GM21381 (cell line): ENCODE measurements around the gene FOCAD.

Source experiments
- ATAC-seq: cut with Tn5 transposase; IDR thresholded peaks from one replicate; pipeline ENCODE4 v1.9.1; 2021; ENCODE audit warnings: mild to moderate bottlenecking, moderate library complexity; ENCODE audit not compliant: unreplicated experiment

Gene FOCAD

GRCh38 chr9:20728493-20729220, 44.6 kb downstream of the FOCAD start:
- no peak for ATAC-seq

GRCh38 chr9:20729523-20729922, 45.5 kb downstream of the FOCAD start:
- no peak for ATAC-seq

GRCh38 chr9:20732118-20732517, 48.1 kb downstream of the FOCAD start:
- no peak for ATAC-seq

GRCh38 chr9:20734275-20734674, 50.2 kb downstream of the FOCAD start:
- ATAC-seq, result no peak

GRCh38 chr9:20740304-20740703, 56.2 kb downstream of the FOCAD start:
- ATAC-seq, result no peak

GRCh38 chr9:20740929-20741582, 57.0 kb downstream of the FOCAD start:
- ATAC-seq, result no peak

- ATAC-seq, result no peak
Observed at GRCh38 chr9:20742833-20743232, 58.8 kb downstream of the FOCAD start.

GRCh38 chr9:20744036-20744630, 60.1 kb downstream of the FOCAD start:
- ATAC-seq, result no peak

GRCh38 chr9:20746967-20747366, 62.9 kb downstream of the FOCAD start:
- no peak for ATAC-seq

GRCh38 chr9:20749496-20750198, 65.6 kb downstream of the FOCAD start:
- ATAC-seq, result no peak

- ATAC-seq, result no peak
Observed at GRCh38 chr9:20753761-20754160, 69.7 kb downstream of the FOCAD start.

GRCh38 chr9:20754556-20754955, 70.5 kb downstream of the FOCAD start:
- no peak for ATAC-seq

GRCh38 chr9:20760246-20760891, 76.3 kb downstream of the FOCAD start:
- ATAC-seq, result no peak

- no peak for ATAC-seq
Observed at GRCh38 chr9:20770947-20771346, 86.9 kb downstream of the FOCAD start.

GRCh38 chr9:20771729-20772128, 87.7 kb downstream of the FOCAD start:
- ATAC-seq, result no peak

- ATAC-seq, result no peak
Observed at GRCh38 chr9:20775683-20776082, 91.6 kb downstream of the FOCAD start.

- ATAC-seq, result no peak
Observed at GRCh38 chr9:20781092-20781491, 97.0 kb downstream of the FOCAD start.

- ATAC-seq, result no peak
Observed at GRCh38 chr9:20782289-20782688, 98.2 kb downstream of the FOCAD start.

GRCh38 chr9:20783057-20784038, 99.3 kb downstream of the FOCAD start:
- no peak for ATAC-seq

- ATAC-seq, result no peak
Observed at GRCh38 chr9:20784196-20784595, 100.1 kb downstream of the FOCAD start.
